HG03442 (cell line): Measurements from ENCODE around the gene ACTL6B.

Experiments used
- ATAC-seq: cut with Tn5 transposase; IDR thresholded peaks from one replicate; pipeline ENCODE4 v1.9.1; 2021; ENCODE audit warnings: mild to moderate bottlenecking, moderate library complexity; ENCODE audit not compliant: unreplicated experiment

The ACTL6B gene

DNA sequence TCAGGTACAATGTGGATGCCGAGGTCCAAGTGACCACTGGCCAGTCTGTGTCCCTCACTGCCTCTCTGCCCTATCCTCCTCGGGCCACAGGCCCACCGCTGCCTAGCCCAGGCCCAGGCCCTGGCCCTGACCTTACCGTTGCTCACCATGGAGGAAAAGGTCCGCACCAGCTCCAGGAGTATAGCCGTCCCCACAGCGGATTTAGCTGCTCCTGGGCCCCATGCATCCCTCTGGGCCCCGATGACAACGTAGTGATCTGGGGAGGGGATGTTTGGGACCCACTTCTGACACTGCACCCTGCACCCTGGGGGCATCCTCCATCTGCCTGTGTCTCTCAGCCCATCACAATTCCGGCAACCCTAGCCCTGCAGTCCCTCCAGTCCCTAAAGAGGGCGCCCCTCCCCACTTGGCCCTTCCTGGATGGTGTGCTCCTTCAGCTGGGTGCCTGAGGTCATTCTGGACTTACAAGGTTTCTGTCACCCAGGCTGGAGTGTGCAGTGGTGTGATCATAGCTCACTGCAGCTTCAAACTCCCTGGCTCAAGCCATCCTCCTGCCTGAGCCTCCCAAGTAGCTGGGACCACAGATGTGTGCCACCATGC lies 27.0 kb downstream of the ACTL6B start:
- ATAC-seq, result no peak

GRCh38 chr7:100627238-100627549 lies 29.1 kb downstream of the ACTL6B start:
- ATAC-seq, result no peak

DNA sequence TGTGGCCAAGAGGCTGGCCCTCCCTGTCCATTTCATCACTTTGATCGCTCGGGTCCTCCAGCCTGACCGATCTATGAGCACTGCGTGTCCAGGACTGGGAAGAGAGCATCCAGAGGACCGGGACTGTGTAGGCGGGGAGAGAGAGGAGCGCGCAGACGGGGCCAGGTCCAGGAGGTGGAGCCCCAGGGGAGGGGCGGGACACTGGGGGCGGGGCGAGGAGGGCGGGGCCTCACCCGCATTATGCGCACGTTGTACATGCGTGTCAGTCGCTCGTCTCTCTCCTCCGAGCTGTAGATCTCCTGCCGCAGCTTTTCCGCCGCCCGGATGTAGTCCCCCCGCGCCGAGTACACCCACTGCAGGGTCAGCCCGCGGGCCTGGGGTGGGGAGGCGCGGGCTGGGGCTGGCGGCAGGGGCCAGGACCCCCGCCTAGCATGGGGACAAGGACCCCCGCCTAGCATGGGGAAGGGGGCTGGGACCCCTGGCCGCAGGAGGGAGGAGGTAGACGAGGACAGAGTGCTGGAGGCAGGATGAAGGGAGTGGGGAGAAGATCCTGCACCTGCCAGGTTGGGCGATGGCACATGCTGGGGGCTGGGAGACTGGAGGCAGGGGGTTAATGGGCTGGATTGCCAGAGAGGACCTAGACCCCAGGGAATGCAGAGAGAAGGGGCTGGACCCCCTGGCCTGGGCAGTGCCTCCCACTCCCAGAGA lies 29.6 kb downstream of the ACTL6B start:
- peak; percentile 66 for ATAC-seq

DNA sequence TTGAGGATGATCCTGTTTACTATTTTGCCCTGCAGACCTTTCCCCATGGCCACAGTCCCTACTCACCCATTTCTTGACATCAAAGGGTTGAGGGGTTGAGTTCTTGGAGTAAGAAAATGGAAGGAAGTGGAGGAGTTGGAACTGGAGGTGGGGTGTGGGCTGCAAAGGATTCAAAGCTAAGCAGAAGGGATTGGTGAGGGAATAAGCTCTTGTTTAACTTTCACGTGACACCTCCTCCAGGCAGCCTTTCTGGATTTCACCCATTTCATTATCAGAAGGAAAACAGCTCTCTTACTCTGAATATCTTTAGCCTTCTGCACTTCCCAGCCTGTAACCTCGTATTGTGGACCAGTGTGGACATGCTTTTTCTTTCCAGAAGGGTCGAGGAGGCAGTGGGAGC lies 30.2 kb downstream of the ACTL6B start:
- no peak for ATAC-seq

DNA sequence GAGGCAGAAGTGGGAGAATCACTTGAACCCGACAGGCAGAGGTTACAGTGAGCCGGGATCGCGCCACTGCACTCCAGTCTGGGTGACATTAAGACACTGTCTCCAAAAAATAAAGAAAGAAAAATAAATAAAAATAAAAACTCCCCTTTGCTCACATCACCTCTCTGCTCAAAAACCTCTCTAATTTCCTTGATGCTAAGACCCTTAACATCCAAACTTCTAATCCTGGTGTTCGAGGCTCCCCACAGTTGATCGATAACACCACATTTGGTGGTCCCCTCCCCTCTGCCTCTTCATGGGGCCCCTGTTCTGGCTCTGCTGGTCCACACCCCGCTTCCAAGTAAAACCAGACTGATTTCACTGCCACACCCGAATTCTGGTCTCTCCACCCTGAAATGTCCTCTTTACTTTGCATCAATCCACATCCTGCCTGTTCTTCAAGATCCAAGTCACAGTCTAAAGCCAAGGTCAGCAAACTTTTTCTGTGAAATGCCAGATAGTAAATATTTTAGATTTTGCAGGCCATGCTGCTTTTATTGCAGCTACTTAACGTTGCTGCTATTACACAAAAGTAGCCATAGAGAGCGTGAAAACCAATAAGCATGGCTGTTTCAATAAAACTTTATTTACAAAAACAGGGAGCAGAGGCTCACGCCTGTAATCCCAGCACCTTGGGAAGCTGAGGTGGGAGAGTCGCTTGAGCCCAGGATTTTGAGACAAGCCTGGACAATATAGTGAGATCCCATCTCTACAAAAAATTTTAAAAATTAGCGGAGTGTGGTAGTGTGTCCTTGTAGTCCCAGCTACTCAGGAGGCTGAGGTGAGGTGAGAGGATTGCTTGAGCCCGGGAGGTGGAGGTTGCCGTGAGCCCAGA lies 32.1 kb downstream of the ACTL6B start:
- ATAC-seq, result no peak

- ATAC-seq, result no peak
These were observed 34.7 kb downstream of the ACTL6B start for GRCh38 chr7:100621554-100621953.

- no peak for ATAC-seq
These were observed 35.4 kb downstream of the ACTL6B start for GRCh38 chr7:100620804-100621203.

GRCh38 chr7:100620239-100620638 lies 36.0 kb downstream of the ACTL6B start:
- ATAC-seq, result no peak

GRCh38 chr7:100614308-100614861 lies 41.9 kb downstream of the ACTL6B start:
- ATAC-seq, result no peak

DNA sequence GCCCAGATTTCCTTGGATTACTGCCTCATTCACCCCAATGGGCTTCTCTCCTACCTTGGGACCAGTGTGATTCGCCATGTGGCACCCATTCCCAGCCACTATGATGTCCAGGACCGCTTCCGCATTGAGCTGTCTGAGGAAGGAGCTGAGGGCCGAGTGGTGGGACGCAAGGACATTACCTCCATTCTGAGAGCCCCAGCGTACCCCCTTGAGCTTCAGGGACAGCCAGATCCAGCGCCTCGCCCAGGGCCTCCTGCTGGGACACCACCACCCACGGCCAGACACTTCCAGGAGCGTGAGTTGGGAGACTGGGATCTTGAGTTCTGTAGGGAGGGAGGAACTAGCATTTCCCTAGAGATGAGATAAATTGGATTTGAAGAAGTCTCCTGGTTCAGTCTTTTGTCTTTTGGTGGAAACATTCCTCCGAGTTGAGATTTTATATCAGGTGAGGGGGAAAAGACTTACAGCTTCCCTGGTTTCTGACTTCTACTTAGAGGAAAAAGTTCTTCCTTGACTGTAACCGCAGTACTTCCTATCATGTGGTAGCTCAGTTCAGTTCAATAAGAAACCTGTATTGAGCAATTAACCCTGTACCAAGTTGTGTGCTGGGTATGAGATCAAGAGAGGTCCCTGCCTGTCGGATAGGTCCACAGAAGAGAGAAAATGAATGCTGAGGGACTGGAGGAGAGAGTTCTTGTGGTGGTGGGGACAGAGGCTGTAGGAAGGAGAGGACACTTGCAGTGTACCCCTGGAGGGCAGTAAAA lies 42.7 kb downstream of the ACTL6B start:
- ATAC-seq, result no peak

- ATAC-seq, result no peak
These were observed 43.4 kb downstream of the ACTL6B start for GRCh38 chr7:100612730-100613390.

DNA sequence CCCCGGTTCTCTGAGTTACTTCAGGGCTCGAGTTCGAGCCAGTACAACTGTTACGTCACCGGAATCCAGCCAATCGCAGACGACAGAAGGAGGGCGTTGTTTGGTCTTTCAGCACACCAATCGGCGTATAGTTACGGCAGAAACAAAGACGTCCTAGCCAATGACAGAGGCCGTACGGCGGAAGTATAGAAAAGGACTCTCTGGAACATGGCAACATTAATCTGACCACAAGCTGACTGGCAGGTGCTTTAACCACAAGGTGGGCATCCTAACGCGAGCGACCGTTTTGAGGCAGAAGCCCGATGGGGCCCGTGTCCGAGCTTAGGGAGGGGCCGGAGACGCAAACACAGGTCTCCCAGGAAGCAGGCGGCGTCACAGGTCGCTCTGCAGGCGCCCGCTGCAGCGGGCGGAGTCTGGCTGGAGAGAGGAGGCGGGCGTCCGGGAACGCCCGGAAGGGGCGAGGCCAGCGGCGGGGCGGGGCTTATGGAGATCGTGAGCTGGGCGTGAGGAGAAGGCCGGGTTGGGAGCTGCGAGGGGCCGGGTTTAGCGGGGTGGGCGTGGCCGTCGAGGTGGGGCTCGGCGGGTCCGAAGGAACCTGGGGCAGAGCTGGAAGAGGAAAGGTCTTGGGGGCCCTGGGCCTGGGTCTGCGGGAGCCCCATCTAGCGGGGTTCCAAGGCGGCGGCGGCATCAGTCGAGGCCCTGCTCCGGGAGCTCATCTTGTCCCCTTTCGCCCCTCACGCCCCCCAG lies 44.1 kb downstream of the ACTL6B start, which contains the start of gene MOSPD3:
TSS of gene MOSPD3 (plus strand) at position 558 of the 747 bp plus-strand sequence. CDS start 252 bp downstream, outside the sequence.
- peak; percentile 90 for ATAC-seq

- no peak for ATAC-seq
These were observed 46.3 kb downstream of the ACTL6B start for GRCh38 chr7:100609958-100610357.

DNA sequence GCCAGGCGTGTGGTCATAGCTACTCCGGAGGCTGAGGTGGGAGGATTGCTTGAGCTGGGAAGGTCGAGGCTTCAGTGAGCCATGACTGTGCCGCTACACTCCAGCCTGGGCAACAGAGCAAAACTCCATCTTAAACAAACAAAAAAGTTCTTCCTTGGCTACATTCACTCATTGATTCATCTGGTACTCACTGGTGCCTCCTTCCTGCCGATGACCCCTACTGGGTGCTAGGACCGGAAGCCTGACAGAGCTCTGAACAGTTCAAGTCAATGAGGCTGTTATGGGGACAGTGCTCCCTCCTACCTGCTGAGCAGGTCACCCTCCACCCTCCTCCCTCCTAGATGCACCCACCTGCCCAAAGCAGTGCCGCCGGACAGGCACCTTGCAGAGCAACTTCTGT lies 49.1 kb downstream of the ACTL6B start:
- ATAC-seq, result no peak

GRCh38 chr7:100606313-100606712 lies 49.9 kb downstream of the ACTL6B start:
- no peak for ATAC-seq

DNA sequence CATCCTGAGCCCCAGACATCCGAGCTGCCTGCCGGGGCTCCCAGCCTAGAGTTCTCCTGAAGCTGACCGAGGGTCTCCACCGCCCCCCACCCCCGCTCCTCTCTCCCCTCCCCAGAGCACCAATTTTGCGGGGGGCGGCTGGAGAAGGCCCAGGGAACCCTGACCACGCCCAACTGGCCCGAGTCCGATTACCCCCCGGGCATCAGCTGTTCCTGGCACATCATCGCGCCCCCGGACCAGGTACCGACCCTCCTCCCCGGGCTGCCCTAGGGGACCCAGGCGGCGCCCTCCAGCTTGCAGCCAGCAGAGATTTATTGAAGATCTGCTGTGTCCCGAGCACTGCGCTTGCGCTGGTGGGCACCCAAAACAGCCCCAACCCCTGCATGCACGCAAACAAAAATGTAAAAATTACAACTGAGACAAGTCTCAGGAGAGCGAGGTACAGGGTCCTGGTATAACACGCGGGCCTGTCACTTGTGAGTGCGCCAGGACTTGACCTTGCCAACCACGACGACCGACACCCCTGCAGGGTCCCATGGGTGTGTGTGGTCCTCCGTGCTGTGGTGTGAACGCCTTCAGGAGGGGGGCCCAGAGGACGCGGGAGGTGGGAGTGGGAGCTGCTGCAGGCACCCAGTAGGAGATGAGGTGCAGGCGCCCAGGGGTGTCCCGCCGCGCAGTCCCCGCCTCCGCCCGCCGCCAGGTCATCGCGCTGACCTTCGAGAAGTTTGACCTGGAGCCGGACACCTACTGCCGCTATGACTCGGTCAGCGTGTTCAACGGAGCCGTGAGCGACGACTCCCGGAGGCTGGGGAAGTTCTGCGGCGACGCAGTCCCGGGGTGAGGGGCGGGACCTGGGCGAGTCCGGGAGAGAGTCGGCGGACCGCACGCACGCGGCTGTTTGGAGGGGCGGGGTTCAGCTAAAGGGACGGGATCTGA lies 51.0 kb downstream of the ACTL6B start:
- ATAC-seq, result no peak

GRCh38 chr7:100604028-100604975 lies 51.9 kb downstream of the ACTL6B start:
- peak; percentile 44 for ATAC-seq

DNA sequence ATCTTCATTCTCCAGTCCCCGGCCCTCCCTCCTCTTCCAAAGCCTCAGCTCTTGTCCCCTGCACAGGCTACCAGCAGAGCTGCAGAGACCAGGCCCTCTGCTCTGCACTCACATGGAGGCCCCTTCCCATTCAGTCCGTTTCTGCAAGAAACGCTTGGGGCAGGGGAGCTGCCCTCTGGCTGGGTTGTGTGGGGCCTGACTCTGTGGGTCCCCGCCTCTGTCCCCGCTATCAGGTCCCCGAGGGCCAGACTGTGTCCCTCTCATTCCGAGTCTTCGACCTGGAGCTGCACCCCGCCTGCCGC lies 52.6 kb downstream of the ACTL6B start:
- no peak for ATAC-seq
